DMS 273 treated with DMSO at 0.1 percent for 48 hours (cell line): ENCODE results near the gene LCN6.
"Not testable (repeated sequence)": the region's sequence is repeated elsewhere in the genome, so short reads cannot be mapped to it uniquely, and the experiment has no call there.

ENCODE experiments used
- DNase-seq: peaks from one replicate; lab custom pipeline; 2025; lab: John Stamatoyannopoulos, UW

LCN6 gene

GRCh38 chr9:136748201-136748600 is at the start of gene LCN6:
TSS of gene LCN6 (minus strand) at chr9:136748525. CDS start at chr9:136748483, 42 bp downstream.
- no peak for DNase-seq

- not testable (repeated sequence) for DNase-seq
Observed at GRCh38 chr9:136796775-136797347, 48.5 kb upstream of the LCN6 start.

GRCh38 chr9:136796238-136796774 is 48.0 kb upstream of the LCN6 start, which contains the start of gene CCDC183:
TSS of gene CCDC183 (plus strand) at chr9:136796338. CDS start at chr9:136796398, 60 bp downstream.
- no peak for DNase-seq

GRCh38 chr9:136795000-136795348 is 46.6 kb upstream of the LCN6 start:
- no peak for DNase-seq

GRCh38 chr9:136794281-136794999 is 46.1 kb upstream of the LCN6 start:
- DNase-seq: no peak

GRCh38 chr9:136793086-136793946 is 45.0 kb upstream of the LCN6 start:
- DNase-seq: no peak

- DNase-seq: no peak
Observed at GRCh38 chr9:136792321-136793085, 44.2 kb upstream of the LCN6 start.

GRCh38 chr9:136791516-136792276 is 43.4 kb upstream of the LCN6 start:
- no peak for DNase-seq

GRCh38 chr9:136790640-136791515 is 42.6 kb upstream of the LCN6 start, which contains the start of gene TMEM141:
TSS of gene TMEM141 (plus strand) at chr9:136791344. CDS start at chr9:136791371, 27 bp downstream.
- peak; percentile 95 for DNase-seq

- no peak for DNase-seq
Observed at GRCh38 chr9:136789523-136789937, 41.2 kb upstream of the LCN6 start.

GRCh38 chr9:136788644-136789522 is 40.6 kb upstream of the LCN6 start:
- DNase-seq: not testable (repeated sequence)

- DNase-seq: no peak
Observed at GRCh38 chr9:136787690-136788400, 39.5 kb upstream of the LCN6 start.

- DNase-seq: not testable (repeated sequence)
Observed at GRCh38 chr9:136786983-136787382, 38.7 kb upstream of the LCN6 start.

GRCh38 chr9:136786451-136786850 is 38.1 kb upstream of the LCN6 start:
- DNase-seq: no peak

GRCh38 chr9:136785565-136786355 is 37.4 kb upstream of the LCN6 start:
- DNase-seq: not testable (repeated sequence)

- DNase-seq: no peak
Observed at GRCh38 chr9:136784997-136785361, 36.7 kb upstream of the LCN6 start.

- DNase-seq: no peak
Observed at GRCh38 chr9:136784249-136784996, 36.1 kb upstream of the LCN6 start.
